Peyer's patch (tissue), 4 donors: ENCODE measurements around the gene GRAPL.
"Not testable (repeated sequence)": the region's sequence is repeated elsewhere in the genome, so short reads cannot be mapped to it uniquely, and the experiment has no call there.

Experiments
- POLR2A ChIP-seq, 2 donors: fragments of 450-650 bp; IDR thresholded peaks; one replicate each; pipeline ENCODE4 v1.5.1; 2017; ENCODE audit warnings: antibody characterized with exemption in 2 of 2, mild to moderate bottlenecking in 2 of 2, moderate library complexity in 2 of 2
- TF ChIP-seq, protein P1 (sequence below), 6 experiments: fragments of 450-650 bp in 4 of 6; fragments of 200-600 bp in 2 of 6; sonication (generic) in 1 of 6; IDR thresholded peaks; one replicate each; pipeline ENCODE4 v1.5.1; 2017 to 2019; ENCODE audit warnings: antibody characterized with exemption in 6 of 6, mild to moderate bottlenecking in 3 of 6, moderate library complexity in 1 of 6

DNA sequence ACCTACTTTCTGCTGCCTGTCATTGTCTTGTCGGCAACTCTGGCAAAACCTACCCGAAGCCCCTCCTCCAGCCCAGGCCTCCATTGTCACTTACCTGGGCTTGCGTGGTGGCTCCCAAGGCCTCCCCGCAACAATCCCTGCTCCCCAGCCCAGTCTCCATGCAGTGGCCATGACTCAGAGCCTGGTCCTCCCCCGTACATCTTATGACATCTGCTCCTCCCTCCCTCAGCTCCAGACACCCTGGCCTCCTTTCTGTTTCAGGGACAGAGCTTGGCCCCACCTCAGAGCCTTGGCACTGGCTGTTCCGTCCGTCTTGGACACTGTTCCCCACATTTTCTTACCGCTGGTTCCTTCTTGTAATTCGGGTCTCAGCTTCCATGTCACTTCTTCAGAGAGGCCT is 2.1 kb downstream of the GRAPL start:
- TF ChIP-seq, protein P1, sequence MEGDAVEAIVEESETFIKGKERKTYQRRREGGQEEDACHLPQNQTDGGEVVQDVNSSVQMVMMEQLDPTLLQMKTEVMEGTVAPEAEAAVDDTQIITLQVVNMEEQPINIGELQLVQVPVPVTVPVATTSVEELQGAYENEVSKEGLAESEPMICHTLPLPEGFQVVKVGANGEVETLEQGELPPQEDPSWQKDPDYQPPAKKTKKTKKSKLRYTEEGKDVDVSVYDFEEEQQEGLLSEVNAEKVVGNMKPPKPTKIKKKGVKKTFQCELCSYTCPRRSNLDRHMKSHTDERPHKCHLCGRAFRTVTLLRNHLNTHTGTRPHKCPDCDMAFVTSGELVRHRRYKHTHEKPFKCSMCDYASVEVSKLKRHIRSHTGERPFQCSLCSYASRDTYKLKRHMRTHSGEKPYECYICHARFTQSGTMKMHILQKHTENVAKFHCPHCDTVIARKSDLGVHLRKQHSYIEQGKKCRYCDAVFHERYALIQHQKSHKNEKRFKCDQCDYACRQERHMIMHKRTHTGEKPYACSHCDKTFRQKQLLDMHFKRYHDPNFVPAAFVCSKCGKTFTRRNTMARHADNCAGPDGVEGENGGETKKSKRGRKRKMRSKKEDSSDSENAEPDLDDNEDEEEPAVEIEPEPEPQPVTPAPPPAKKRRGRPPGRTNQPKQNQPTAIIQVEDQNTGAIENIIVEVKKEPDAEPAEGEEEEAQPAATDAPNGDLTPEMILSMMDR (IDR thresholded peaks at IDR 0.05): not testable (repeated sequence)
- not testable (repeated sequence) for TF ChIP-seq POLR2A (IDR thresholded peaks at IDR 0.05)
